Measurements from ENCODE around the gene TUBB6. TPM values are rescaled to one million over a fixed set of nuclear protein-coding genes. Genes with fewer than 3 reads are reported as not detected.

The TUBB6 gene
- total RNA-seq, 1 experiment from 2014 or later, result 240 TPM

GRCh38 chr18:12340945-12341660 is 33.1 kb downstream of the TUBB6 start:
- H3K9me3 Mint-ChIP-seq, result peaks cover 7% of the 10 kb centered on the region
- no peak for DNase-seq (ENCODE audit: low spot score)
- ChIA-PET POLR2A (interaction anchor here (0.6 kb wide), 1 partner anchor 17 kb away, joined by 4 read pairs; no protein-coding TSS in a partner anchor), CTCF (interaction anchor here (1.0 kb wide), 1 partner anchor 13 kb away, joined by 3 read pairs; no protein-coding TSS in a partner anchor)
- H3K4me1 Mint-ChIP-seq, result peaks cover 28% of the 10 kb centered on the region
- H3K27ac Mint-ChIP-seq, result no peak overlapping the region
- no peaks in the 10 kb centered on the region for H3K27me3 Mint-ChIP-seq (ENCODE audit: low read depth)
- no peak overlapping the region for H3K4me3 Mint-ChIP-seq
- ATAC-seq, result no peak
- no peak for TF ChIP-seq IRF2 (CRISPR knock-in tag; IDR thresholded peaks at IDR 0.05; ENCODE audit: borderline replicate concordance, low read depth)
- no peak for TF ChIP-seq NFE2L1 (CRISPR knock-in tag; IDR thresholded peaks at IDR 0.05)
- no peak for TF ChIP-seq ELF4 (CRISPR knock-in tag; IDR thresholded peaks at IDR 0.05; ENCODE audit: low read depth)
- TF ChIP-seq FOXK1 (CRISPR knock-in tag; IDR thresholded peaks at IDR 0.05), result no peak
- TF ChIP-seq SP1 (CRISPR knock-in tag; conservative IDR thresholded peaks at IDR 0.05), result no peak
- TF ChIP-seq ERG (CRISPR knock-in tag; IDR thresholded peaks at IDR 0.05), result no peak
- TF ChIP-seq TEAD4 (CRISPR knock-in tag; IDR thresholded peaks at IDR 0.05), result no peak
- peaks cover 65% of the 10 kb centered on the region for H3K36me3 Mint-ChIP-seq

GRCh38 chr18:12342661-12343060 is 34.6 kb downstream of the TUBB6 start:
- no peak overlapping the region for H3K4me3 Mint-ChIP-seq
- TF ChIP-seq CREM (CRISPR knock-in tag; IDR thresholded peaks at IDR 0.05) (no peak), CBFB (CRISPR knock-in tag; IDR thresholded peaks at IDR 0.05; ENCODE audit: low read depth) (no peak), ATF2 (CRISPR knock-in tag; IDR thresholded peaks at IDR 0.05; ENCODE audit: borderline replicate concordance, low read depth) (no peak), NFATC4 (CRISPR knock-in tag; IDR thresholded peaks at IDR 0.05) (no peak), E2F1 (CRISPR knock-in tag; IDR thresholded peaks at IDR 0.05) (no peak), AR (CRISPR knock-in tag; IDR thresholded peaks at IDR 0.05) (no peak), ZNF263 (CRISPR knock-in tag; IDR thresholded peaks at IDR 0.05; ENCODE audit: low read depth) (no peak), TEAD1 (CRISPR knock-in tag; IDR thresholded peaks at IDR 0.05) (no peak), MAX (CRISPR knock-in tag; IDR thresholded peaks at IDR 0.05) (no peak)

More at GRCh38 chr18:12342661-12343060, 34.6 kb downstream of the TUBB6 start:
- H3K27ac Mint-ChIP-seq, result no peak overlapping the region
- ATAC-seq (no peak), DNase-seq (ENCODE audit: low spot score) (no peak)
- no peaks in the 10 kb centered on the region for H3K9me3 Mint-ChIP-seq
- H3K4me1 Mint-ChIP-seq, result peaks cover 13% of the 10 kb centered on the region
- CTCF ChIA-PET, result no interaction called here
- no peaks in the 10 kb centered on the region for H3K27me3 Mint-ChIP-seq (ENCODE audit: low read depth)
- POLR2A ChIA-PET, result no interaction called here
- peaks cover 66% of the 10 kb centered on the region for H3K36me3 Mint-ChIP-seq

Measured in WTC11 (cell line).